HG03558 (cell line): ENCODE results near the gene SPPL2B.

ENCODE experiments used
- ATAC-seq: cut with Tn5 transposase; IDR thresholded peaks from one replicate; pipeline ENCODE4 v1.9.1; 2021; ENCODE audit warnings: moderate number of reproducible peaks; ENCODE audit not compliant: unreplicated experiment; ENCODE audit errors: extremely low read depth

SPPL2B gene

GRCh38 chr19:2300533-2300932 is 28.0 kb upstream of the SPPL2B start:
- ATAC-seq: no peak

GRCh38 chr19:2302319-2303210 is 25.9 kb upstream of the SPPL2B start:
- ATAC-seq: no peak

GRCh38 chr19:2303211-2303798 is 25.2 kb upstream of the SPPL2B start:
- ATAC-seq: no peak

DNA sequence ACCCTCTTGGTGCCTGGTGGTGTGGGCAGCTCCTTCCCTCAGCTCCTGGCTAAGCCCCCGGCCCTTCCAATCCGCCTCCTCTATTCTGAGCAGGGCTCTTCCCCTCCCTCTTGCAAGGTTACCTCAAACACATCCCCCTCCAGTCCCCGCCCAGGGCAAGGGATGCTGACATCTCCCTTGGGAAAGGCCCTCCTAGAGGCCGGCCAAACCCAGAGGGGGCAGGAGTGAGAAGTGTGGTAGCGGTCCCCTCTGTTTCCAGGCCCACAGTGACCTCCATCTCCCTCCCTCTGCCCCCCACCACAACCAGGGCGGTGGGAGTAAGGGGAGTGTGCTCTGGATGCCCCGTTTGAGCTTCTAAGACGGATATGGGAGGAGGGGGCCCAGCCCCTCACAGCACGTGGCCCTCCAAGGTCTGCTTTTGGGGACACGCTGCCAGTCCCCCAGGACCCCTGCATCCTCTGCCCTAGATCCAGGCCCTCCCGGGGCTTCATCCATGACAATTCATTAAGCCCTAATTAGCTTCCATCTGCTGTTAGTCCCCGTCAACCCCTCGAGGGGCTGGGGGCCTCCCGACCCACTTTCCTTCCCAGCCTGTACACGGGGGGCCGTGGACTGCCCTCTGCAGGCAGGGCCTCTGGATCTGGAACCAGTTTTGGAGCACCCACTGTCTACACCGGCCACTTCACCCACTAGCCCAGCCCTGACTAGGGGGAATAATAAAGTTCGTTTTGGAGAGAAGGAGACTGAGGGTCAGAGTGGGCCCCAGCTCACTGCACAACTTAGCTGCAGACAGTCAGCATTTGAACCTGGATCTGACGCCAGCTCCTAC is 22.8 kb upstream of the SPPL2B start:
- ATAC-seq: no peak

- no peak for ATAC-seq
These were observed 22.1 kb upstream of the SPPL2B start for GRCh38 chr19:2306281-2306806.

- no peak for ATAC-seq
These were observed 21.5 kb upstream of the SPPL2B start for GRCh38 chr19:2306971-2307370.

GRCh38 chr19:2307518-2308012 is 20.9 kb upstream of the SPPL2B start:
- ATAC-seq: no peak

DNA sequence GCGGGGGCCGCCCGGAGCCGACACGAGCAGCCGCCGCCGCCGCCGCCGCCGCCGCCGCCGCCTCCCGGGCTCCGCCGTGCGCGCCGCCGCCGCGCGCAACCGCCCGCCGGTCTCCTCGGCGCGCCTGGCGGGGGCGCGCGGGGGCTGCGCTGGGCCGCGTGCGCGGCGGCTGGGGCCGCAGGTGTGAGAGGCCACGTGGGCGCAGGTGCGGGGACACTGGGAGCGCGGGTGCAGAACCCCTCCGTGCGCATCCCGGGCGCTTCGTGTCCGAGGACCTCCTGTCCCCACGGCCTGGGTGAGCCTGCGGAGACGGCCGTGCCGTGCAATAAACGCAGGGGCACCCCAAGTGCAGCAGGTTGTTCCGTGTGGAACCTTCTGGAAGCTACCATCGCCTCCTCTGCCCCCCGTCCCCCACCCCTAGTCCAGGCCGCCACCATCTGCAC is 20.3 kb upstream of the SPPL2B start, which contains the start of gene LINGO3:
LINGO3 (minus strand) TSS at position 41 of the 443 bp plus-strand sequence. CDS start 16,378 bp downstream, outside the sequence.
- ATAC-seq: no peak

DNA sequence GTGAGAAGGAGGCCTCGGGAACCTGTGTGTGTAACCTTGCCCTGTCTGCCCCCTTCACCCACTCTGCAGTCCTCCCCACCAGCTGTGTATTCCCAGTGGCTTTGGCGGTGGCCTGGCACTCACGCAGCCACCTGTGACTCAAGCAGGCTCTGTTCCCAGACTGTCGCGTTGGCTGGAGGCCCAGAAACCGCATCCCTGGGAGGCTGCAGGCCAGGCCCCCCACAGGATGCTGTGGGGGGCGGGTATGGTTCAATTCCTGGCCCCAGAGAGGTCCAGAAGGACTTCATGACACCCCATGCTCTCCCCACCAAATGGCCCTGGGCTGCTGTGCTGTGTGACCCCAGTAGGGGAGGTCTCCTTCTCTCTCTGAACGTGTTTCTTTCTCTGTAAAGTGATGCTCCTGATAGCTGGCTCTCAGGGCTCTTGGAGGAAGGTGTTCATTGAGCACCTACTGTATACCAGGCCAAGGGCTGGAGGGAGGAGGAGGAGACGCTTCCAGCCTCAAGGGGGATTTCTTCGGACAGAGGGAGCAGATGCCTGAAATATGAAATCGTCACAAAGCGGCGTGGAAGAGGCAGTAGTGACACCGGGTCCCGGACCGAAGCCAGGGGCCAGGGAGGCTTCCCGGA is 18.6 kb upstream of the SPPL2B start:
- no peak for ATAC-seq

DNA sequence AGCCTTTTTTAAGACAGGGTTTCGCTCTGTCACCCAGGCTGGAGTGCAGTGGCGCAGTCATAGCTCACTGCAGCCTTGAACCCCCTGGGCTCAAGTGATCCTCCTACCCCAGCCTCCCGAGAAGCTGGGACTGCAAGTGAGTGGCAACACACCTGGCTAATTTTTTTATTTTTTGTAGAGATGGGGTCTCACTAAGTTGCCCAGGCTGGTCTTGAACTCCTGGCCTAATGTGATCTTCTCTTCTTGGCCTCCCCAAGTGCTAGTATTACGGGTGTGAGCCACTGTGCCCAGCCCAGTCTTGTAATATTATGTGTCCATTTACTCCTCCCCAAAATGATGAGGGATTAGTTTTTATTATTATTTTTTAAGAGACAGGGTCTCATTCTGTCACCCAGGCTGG is 17.4 kb upstream of the SPPL2B start:
- ATAC-seq: no peak

DNA sequence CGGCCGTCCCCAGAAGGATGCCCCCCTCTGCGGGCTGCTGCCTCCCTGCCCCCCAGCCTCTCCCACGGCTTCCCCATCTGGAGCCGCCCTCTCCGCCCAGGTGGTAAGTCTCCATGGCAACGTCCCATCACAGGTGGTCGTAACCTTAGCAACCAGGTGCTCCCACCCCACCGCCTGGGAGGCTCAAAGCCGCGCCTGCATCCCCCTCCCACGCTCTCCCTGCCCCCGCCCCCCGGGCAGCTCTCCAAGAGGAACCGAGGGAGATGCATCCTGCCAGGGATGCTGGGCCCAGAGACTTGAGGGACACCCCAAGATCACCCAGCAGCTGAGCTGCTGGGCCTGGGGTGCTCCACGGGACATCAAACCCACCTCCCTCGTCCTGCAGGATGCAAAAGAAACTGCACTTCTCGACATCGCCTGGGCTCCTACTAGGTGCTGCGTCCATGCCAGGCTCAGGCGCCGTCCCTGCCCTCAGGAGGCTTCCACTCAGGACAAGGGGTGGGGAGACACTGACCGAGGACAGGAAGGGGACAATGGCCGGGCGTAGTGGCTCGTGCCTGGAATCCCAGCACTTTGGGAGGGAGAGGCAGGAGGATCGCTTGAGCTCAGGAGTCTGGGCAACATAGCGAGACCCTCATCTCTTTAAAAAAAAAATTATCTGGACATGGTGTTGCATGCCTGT is 15.5 kb upstream of the SPPL2B start:
- ATAC-seq: no peak

DNA sequence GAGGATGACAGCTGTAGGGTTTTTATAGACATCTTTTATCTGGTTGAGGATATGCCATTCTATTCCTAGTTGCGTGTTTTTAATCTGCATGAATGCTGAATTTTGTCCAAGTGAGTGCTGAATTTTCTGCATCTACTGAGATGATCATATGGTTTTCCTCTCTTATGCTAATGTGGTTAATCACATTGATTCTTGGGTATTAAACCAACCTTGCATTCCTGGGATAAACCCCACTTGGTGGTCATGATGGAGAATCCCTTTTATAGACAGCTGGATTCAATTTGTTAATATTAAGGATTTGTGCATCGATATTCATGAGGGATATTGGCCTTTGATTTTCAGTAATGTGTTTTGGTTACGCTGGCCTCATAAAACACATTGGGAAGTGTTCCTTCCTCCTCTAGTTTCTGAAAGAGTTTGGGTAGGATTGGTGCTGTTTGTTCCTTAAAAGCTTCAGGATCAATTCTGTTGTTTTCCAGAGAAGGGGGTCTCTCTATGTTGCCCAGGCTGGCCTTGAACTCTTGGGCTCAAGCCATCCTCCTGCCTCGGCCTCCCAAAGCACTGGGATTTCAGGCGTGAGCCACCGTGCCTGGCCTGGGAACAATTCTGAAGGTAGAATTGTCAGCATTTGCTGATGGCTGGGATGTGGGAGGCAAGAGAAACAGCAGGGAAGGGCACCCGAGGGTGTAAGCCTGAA is 13.2 kb upstream of the SPPL2B start:
- no peak for ATAC-seq

GRCh38 chr19:2315818-2316353 is 12.6 kb upstream of the SPPL2B start:
- ATAC-seq: no peak

GRCh38 chr19:2317300-2317699 is 11.2 kb upstream of the SPPL2B start:
- no peak for ATAC-seq

DNA sequence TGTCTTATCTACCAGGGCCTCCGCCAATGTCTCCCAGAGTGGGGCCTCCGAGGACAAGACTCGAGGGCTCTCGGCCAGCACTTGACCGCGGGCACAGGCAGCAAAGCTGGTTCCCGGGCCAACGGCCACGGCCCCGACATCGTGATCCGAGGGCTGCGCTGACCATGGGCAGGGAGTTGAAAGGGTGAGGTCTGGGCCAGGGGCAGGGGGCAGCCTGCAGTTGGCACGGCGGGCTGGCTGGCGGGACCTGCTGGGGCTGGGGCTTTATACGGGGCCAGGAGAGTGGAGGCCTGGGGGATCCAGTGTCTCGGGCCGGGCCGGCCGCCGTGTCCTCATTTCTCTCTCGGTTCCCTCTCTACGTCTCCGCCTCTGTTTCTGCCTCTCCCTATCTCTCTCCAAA is 10.7 kb upstream of the SPPL2B start:
- no peak for ATAC-seq

DNA sequence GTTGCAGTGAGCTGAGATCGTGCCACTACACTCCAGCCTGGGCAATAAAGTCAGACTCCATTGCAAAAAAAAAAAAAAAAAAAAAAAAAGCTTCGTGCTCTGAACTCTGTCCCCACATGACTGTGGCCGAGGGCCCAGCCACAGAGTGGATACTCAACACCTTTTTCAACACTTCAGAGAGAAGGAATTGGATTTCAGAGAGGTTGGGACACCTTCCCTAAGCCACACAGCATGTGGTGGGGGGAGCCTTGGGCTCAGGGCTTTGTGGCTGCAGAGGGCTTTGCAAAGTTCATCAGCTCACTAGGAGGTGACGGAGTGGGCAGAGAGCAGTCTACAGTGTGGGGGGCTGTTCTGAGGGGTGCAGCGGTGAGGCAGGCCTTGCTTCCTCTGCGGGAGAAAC is 9.6 kb upstream of the SPPL2B start:
- no peak for ATAC-seq

- ATAC-seq: no peak
These were observed 8.9 kb upstream of the SPPL2B start for GRCh38 chr19:2319551-2319950.

- no peak for ATAC-seq
These were observed 8.4 kb upstream of the SPPL2B start for GRCh38 chr19:2320049-2320448.

DNA sequence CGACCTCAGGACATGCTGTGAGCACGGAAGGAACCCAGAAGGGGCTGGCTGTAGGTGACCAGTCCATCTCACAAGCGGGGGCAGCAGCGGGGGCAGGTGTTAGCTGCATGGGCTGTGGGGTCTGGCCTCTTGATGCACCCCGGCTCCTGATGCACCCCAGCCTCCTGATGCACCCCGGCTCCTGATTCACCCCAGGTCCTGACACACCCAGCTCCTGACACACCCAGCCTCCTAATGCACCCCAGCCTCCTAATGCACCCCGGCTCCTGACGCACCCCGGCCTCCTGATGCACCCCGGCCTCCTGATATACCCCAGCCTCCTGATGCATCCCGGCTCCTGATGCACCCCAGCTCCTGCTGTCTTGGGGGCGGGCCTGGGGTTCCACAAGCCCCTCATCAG is 7.5 kb upstream of the SPPL2B start:
- ATAC-seq: no peak
